Measurements from ENCODE around the gene CRMP1.

DNA sequence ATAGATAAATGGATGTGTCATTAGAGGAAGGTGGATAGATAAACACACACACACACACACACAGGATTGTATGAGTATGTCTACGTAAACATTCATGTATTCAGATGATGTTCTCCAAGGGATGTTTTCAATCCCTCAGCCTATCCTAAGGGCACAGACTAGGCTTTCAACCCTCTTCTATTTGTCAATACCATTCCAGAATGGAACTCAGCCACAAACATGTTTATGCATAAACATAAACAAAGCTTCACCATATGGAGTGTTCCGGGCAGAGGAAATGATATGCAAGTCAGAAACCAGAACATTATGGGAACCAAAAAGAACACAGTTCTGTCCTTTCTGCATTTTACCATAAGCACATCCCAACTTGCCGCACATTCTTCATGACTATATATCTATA, 25.0 kb downstream of the CRMP1 start:
- no peak for TF ChIP-seq POLR2A (IDR thresholded peaks at IDR 0.05; ENCODE audit: extremely low read depth, insufficient read length)
- TF ChIP-seq, protein P1, sequence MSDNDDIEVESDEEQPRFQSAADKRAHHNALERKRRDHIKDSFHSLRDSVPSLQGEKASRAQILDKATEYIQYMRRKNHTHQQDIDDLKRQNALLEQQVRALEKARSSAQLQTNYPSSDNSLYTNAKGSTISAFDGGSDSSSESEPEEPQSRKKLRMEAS (IDR thresholded peaks at IDR 0.05; ENCODE audit: low read depth, low read length), result no peak
- TF ChIP-seq, protein P2, sequence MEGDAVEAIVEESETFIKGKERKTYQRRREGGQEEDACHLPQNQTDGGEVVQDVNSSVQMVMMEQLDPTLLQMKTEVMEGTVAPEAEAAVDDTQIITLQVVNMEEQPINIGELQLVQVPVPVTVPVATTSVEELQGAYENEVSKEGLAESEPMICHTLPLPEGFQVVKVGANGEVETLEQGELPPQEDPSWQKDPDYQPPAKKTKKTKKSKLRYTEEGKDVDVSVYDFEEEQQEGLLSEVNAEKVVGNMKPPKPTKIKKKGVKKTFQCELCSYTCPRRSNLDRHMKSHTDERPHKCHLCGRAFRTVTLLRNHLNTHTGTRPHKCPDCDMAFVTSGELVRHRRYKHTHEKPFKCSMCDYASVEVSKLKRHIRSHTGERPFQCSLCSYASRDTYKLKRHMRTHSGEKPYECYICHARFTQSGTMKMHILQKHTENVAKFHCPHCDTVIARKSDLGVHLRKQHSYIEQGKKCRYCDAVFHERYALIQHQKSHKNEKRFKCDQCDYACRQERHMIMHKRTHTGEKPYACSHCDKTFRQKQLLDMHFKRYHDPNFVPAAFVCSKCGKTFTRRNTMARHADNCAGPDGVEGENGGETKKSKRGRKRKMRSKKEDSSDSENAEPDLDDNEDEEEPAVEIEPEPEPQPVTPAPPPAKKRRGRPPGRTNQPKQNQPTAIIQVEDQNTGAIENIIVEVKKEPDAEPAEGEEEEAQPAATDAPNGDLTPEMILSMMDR (IDR thresholded peaks at IDR 0.05; ENCODE audit: low read depth, low read length), result no peak
- TF ChIP-seq MYC (IDR thresholded peaks at IDR 0.05; ENCODE audit: low read depth, low read length), result no peak
